Mammary epithelial cell (primary cell): Measurements from ENCODE around the gene SOCS3.

Source experiments
- EZH2 ChIP-seq: IDR thresholded peaks from 2 replicates; pipeline ENCODE4 v1.6.1; 2012; ENCODE audit warnings: low read length, inconsistent platforms, borderline replicate concordance
- TF ChIP-seq, protein P1 (sequence below), 2 donors: IDR thresholded peaks in 1 of 2; conservative IDR thresholded peaks in 1 of 2; 2 replicates each; pipeline ENCODE4 v1.5.1; 2011 to 2012; ENCODE audit warnings: inconsistent platforms in 2 of 2, low read length in 2 of 2, mild to moderate bottlenecking in 2 of 2, control low read depth in 1 of 2, low read depth in 1 of 2; ENCODE audit not compliant: insufficient read depth in 1 of 2; ENCODE audit errors: extremely low read depth in 1 of 2

DNA sequence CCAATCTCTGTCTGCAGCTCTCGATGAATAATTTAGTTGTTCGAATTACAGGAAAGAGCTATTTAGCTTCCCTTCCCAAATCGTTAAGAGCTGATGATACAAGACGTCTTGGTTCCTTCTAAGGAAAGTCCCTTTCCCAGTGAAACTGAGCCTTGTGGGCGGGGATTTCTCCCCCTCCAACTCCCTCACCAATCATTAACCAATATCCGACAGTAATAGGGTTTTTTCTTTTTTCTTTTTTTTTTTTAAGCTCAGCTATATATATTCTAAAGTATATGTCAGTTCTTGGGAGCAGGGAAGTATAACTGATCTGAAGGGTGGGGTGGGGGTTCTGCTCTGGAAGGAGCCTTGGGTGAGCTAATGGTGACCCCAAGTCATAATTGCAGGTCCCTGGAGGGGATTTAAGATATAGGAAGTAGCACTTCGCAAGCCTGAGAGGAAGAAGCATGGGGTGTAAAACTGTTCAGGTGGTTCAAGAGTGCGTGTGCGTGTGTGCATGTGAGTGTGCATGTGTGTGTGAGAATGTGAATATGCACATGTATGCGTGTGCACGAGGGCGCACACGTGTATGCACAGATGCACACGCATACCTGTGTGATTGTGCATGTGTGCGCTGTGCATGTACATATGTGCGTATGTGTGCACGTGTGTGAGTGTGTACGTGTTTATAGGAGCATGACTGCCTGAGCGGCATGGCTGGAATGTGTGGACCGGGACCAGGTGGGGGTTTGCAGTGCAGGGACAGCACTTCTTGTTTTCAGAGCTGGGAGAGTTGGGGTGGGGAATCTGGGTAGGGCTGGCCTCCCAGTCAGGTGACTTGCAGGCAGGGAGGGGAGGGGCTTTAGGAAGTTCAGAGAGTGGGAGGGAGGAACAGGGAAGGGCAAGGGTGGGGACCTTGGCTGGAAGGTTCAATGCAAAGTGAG, 42.7 kb downstream of the SOCS3 start:
- TF ChIP-seq, protein P1, sequence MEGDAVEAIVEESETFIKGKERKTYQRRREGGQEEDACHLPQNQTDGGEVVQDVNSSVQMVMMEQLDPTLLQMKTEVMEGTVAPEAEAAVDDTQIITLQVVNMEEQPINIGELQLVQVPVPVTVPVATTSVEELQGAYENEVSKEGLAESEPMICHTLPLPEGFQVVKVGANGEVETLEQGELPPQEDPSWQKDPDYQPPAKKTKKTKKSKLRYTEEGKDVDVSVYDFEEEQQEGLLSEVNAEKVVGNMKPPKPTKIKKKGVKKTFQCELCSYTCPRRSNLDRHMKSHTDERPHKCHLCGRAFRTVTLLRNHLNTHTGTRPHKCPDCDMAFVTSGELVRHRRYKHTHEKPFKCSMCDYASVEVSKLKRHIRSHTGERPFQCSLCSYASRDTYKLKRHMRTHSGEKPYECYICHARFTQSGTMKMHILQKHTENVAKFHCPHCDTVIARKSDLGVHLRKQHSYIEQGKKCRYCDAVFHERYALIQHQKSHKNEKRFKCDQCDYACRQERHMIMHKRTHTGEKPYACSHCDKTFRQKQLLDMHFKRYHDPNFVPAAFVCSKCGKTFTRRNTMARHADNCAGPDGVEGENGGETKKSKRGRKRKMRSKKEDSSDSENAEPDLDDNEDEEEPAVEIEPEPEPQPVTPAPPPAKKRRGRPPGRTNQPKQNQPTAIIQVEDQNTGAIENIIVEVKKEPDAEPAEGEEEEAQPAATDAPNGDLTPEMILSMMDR (conservative IDR thresholded peaks at IDR 0.05 in 1 of 2, IDR thresholded peaks at IDR 0.05 in 1 of 2; ENCODE audit: extremely low read depth in 1 of 2, insufficient read depth in 1 of 2, low read depth in 1 of 2, low read length in 2 of 2) = no peak
- TF ChIP-seq EZH2 = no peak
